GM13977 (cell line): ENCODE results near the gene ATXN8OS.

ENCODE experiments used
- DNase-seq: peaks from one replicate; pipeline ENCODE4 v3.0.0; 2012; ENCODE audit warnings: low spot score
- CTCF ChIP-seq: IDR thresholded peaks from 2 replicates; pipeline ENCODE4 v1.5.1; 2012; ENCODE audit warnings: mild to moderate bottlenecking, control low read depth; ENCODE audit not compliant: insufficient read depth; ENCODE audit errors: extremely low read depth, missing control alignments
- in situ Hi-C: fragments of 300-500 bp; cut with MboI; formaldehyde crosslinking; loops from one replicate; pipeline ENCODE4 v1.12.0; 2022; ENCODE audit warnings: low sequenced_read_pairs, low pct_unique_long_range_greater_than_20kb, mixed read lengths, inconsistent platforms; ENCODE audit not compliant: unreplicated experiment

The ATXN8OS gene

DNA sequence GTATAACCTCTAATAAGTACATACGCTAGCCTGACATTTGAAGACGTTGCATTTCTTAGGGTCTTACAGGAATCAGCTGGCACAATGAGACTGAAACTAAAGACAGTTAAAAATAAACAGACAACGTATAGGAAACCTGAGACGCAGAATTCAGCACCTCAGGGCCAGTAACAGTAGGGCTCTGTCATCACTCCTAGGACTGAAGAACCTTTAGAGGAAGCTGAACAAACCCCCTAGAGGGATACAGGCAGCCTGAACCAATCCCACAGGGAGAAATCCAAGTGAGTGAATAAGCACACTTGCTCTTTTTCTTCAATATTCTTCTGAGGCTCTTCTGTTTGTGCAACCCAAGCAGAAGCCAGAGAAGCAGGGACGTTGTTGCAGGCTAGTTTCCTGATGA, 54.5 kb downstream of the ATXN8OS start:
- no peak for TF ChIP-seq CTCF

DNA sequence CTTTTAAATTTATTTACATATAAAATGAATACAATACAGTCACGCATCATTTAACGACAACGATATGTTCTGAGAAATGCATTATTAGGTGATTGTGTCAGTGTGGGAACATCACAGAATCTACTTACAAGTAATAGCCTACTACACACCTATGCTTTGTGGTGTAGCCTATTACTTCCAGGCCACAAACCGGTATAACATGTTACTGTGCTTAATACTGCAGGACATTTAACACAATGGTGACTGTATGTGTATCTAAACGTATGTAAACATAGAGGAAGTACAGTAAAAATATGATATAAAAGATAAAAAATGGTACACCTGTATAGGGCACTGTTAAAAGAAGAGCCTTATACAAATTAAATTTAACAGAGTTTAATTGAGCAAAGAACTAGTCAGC, 63.1 kb downstream of the ATXN8OS start:
- in situ Hi-C loops: no loop called here
- no peak for DNase-seq
- TF ChIP-seq CTCF: no peak

More for the DNA sequence above, 54.5 kb downstream of the ATXN8OS start:
- in situ Hi-C loops: no loop called here
- no peak for DNase-seq

DNA sequence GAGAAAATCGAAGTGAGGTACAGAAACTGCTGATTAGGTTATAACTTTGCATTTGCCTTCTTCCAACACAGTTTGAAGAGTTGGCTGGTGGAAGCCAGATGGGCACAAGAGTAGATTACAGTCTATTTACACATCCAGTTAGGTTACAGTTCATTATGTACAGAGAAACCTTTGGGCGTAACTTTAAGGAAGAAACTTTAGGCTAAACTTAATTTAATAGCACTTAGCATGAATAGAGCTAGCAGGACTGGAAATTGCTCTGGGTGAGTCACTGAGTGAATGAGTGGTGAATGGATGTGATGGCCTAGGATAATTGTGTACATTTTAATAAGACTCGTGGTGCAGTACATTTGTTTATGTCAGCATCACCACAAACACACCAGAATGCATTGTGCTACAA, 63.5 kb downstream of the ATXN8OS start:
- in situ Hi-C loops: no loop called here
- no peak for TF ChIP-seq CTCF
- DNase-seq: no peak

DNA sequence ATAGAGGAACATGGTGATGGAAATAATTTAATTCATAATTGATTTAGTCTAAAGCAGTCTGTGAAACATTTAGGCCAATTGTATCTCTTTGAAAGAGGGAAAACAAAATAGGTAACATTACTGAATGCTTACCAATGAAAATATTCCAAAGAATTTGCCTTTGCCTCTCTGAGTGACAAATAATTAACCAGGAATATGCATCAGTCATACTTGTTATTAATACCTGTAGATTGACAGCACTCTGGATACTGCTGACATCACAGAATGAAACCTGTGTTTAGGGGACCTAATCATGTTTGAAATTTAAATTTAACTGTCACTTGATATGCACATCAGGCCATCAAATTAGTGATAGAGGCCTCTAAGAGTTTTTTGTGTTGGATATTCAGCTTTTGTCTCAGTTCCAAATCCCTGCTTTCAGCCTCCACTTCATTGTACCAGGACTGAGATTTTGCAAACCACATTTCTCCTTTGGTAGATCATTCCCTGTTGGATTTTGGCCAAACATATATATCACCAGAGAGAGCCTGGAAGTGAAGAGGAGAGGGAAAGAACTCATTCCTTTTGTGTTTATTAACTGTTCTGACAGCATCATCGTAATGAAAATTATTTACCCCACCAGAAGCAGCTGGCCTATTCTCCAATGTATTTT, 65.4 kb downstream of the ATXN8OS start:
- no peak for DNase-seq
- in situ Hi-C loops: no loop called here
- TF ChIP-seq CTCF: no peak

GRCh38 chr13:70173598-70173959, 66.0 kb downstream of the ATXN8OS start:
- DNase-seq: no peak
- no peak for TF ChIP-seq CTCF
- in situ Hi-C loops: no loop called here

DNA sequence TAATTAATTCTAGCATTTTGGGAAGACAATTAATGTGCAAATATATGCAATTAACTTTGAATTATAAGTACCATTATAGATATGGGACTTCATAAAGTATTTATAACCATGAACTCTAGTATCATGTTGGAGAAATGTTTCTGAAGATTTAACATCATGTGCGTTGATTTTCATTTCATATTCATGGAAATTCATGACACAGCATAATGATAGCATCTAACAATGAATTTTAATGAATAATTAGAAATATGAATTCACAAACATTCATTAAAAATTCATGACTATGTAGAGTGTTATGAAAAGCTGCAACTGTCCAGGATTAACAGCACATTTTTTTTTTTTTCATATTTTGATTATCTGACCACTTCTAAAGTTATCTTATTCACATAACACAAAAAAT, 70.7 kb downstream of the ATXN8OS start:
- DNase-seq: no peak
- no peak for TF ChIP-seq CTCF
- in situ Hi-C loops: no loop called here
